Liver (tissue), 9 donors: ENCODE data around the gene VPS26C. TPM values are rescaled to one million over a fixed set of nuclear protein-coding genes. Genes with fewer than 3 reads are reported as not detected.

Source experiments
- DNase-seq: peaks from one replicate; pipeline ENCODE4 v3.0.0-alpha.2; 2017; ENCODE audit warnings: low spot score
- H3K27ac ChIP-seq, 2 donors: one replicate each; pipeline ENCODE4 v1.7.0; 2013; ENCODE audit warnings: inconsistent platforms in 2 of 2, low read length in 2 of 2, control low read depth in 1 of 2, low read depth in 1 of 2, mild to moderate bottlenecking in 1 of 2
- H3K27me3 ChIP-seq, 4 donors: one replicate each; pipeline versions ENCODE4 v1.6.1 to v1.7.0; 2013; ENCODE audit warnings: low read length in 3 of 4, inconsistent platforms in 1 of 4, mild to moderate bottlenecking in 1 of 4, moderate library complexity in 1 of 4; ENCODE audit not compliant: control insufficient read depth in 4 of 4, insufficient read depth in 4 of 4
- H3K36me3 ChIP-seq, 4 donors: one replicate each; pipeline versions ENCODE4 v1.6.1 to v1.7.0; 2013; ENCODE audit warnings: low read length in 3 of 4, mild to moderate bottlenecking in 3 of 4, low read depth in 1 of 4, moderate library complexity in 1 of 4; ENCODE audit not compliant: control insufficient read depth in 4 of 4, insufficient read depth in 3 of 4
- H3K4me1 ChIP-seq, 4 donors: one replicate each; pipeline versions ENCODE4 v1.6.1 to v1.7.0; 2013; ENCODE audit warnings: low read length in 3 of 4, mild to moderate bottlenecking in 3 of 4, moderate library complexity in 1 of 4; ENCODE audit not compliant: control insufficient read depth in 4 of 4, insufficient read depth in 4 of 4
- H3K4me3 ChIP-seq, 3 donors: one replicate each; pipeline versions ENCODE4 v1.6.1 to v1.7.0; 2013; ENCODE audit warnings: low read length in 3 of 3, control low read depth in 1 of 3, low read depth in 1 of 3, mild to moderate bottlenecking in 1 of 3
- H3K9ac ChIP-seq, 2 donors: one replicate each; pipeline ENCODE4 v1.7.0; 2013; ENCODE audit warnings: low read length in 2 of 2, mild to moderate bottlenecking in 2 of 2, moderate library complexity in 2 of 2, control low read depth in 1 of 2, low read depth in 1 of 2
- H3K9me3 ChIP-seq, 4 donors: one replicate each; pipeline versions ENCODE4 v1.6.1 to v1.7.0; 2013; ENCODE audit warnings: low read length in 3 of 4; ENCODE audit not compliant: control insufficient read depth in 4 of 4
- ATF3 ChIP-seq: IDR thresholded peaks from 2 replicates; pipeline ENCODE4 v1.6.1; 2016; ENCODE audit warnings: antibody characterized with exemption
- CTCF ChIP-seq: fragments of 150-350 bp; IDR thresholded peaks from 2 replicates; pipeline ENCODE4 v1.5.1; 2017; ENCODE audit warnings: improper control_type of control experiment, low read depth, low read length; ENCODE audit not compliant: missing input control
- EGR1 ChIP-seq, 2 donors: IDR thresholded peaks; 2 replicates each; pipeline ENCODE4 v1.6.1; 2016 to 2018; ENCODE audit warnings: antibody characterized with exemption in 2 of 2, low read depth in 2 of 2
- FOXA1 ChIP-seq: IDR thresholded peaks from 2 replicates; pipeline ENCODE4 v1.6.1; 2016; ENCODE audit warnings: antibody characterized with exemption
- FOXA2 ChIP-seq: IDR thresholded peaks from 2 replicates; pipeline ENCODE4 v1.6.1; 2016; ENCODE audit warnings: antibody characterized with exemption
- GABPA ChIP-seq, 2 donors: IDR thresholded peaks in 1 of 2; conservative IDR thresholded peaks in 1 of 2; 2 replicates each; pipeline ENCODE4 v1.6.1; 2016; ENCODE audit warnings: antibody characterized with exemption in 2 of 2, mild to moderate bottlenecking in 1 of 2, moderate library complexity in 1 of 2
- HNF4A ChIP-seq, 2 donors: conservative IDR thresholded peaks; 2 replicates each; pipeline ENCODE4 v1.6.1; 2016; ENCODE audit warnings: antibody characterized with exemption in 2 of 2, mild to moderate bottlenecking in 2 of 2
- HNF4G ChIP-seq: IDR thresholded peaks from 2 replicates; pipeline ENCODE4 v1.6.1; 2016; ENCODE audit warnings: antibody characterized with exemption
- JUND ChIP-seq, 2 donors: IDR thresholded peaks; 2 replicates each; pipeline ENCODE4 v1.6.1; 2016; ENCODE audit warnings: antibody characterized with exemption in 2 of 2
- MAX ChIP-seq: IDR thresholded peaks from 2 replicates; pipeline ENCODE4 v1.6.1; 2016; ENCODE audit warnings: antibody characterized with exemption
- NR2F2 ChIP-seq: IDR thresholded peaks from 2 replicates; pipeline ENCODE4 v1.6.1; 2016; ENCODE audit warnings: antibody characterized with exemption
- RAD21 ChIP-seq, 2 donors: IDR thresholded peaks; 2 replicates each; pipeline ENCODE4 v1.6.1; 2016; ENCODE audit warnings: antibody characterized with exemption in 2 of 2, mild to moderate bottlenecking in 2 of 2
- REST ChIP-seq: IDR thresholded peaks from 2 replicates; pipeline ENCODE4 v1.6.1; 2016; ENCODE audit warnings: antibody characterized with exemption, mild to moderate bottlenecking
- RXRA ChIP-seq, 2 donors: IDR thresholded peaks; 2 replicates each; pipeline ENCODE4 v1.6.1; 2017 to 2018; ENCODE audit warnings: antibody characterized with exemption in 2 of 2, mild to moderate bottlenecking in 1 of 2
- SP1 ChIP-seq: IDR thresholded peaks from 2 replicates; pipeline ENCODE4 v1.6.1; 2018; ENCODE audit warnings: antibody characterized with exemption, mild to moderate bottlenecking
- TAF1 ChIP-seq: conservative IDR thresholded peaks from 2 replicates; pipeline ENCODE4 v1.6.1; 2016; ENCODE audit warnings: antibody characterized with exemption, mild to moderate bottlenecking
- YY1 ChIP-seq: IDR thresholded peaks from 2 replicates; pipeline ENCODE4 v1.6.1; 2016; ENCODE audit warnings: antibody characterized with exemption, mild to moderate bottlenecking
- ZBTB33 ChIP-seq: IDR thresholded peaks from 2 replicates; pipeline ENCODE4 v1.6.1; 2016; ENCODE audit warnings: antibody characterized with exemption
- WGBS: extraction: QIAGEN DNeasy Blood & Tissue Kit; methylation state at CpG from one replicate; pipeline ENCODE4 v1.1.7; 2013; 5-methylcytosine and 5-hydroxymethylcytosine counted together
- polyA plus RNA-seq, 2 donors: library from polyadenylated mRNA; stranded (reverse) in 1 of 2; unstranded in 1 of 2; fragments of 200-250 nt in 1 of 2; fragments of >200 nt in 1 of 2; fragmentation: Nextera tagmentation in 1 of 2; extraction: Ambion mirVana in 1 of 2; gene quantifications; one replicate each; pipeline versions ENCODE4 v1.2.1 to v1.2.3, GENCODE V29; 2013 to 2015
- total RNA-seq, 2 donors: library from RNA; depleted of rRNA; stranded (reverse); fragments of >200 nt; gene quantifications; one replicate each; pipeline ENCODE4 v1.2.3, GENCODE V29; 2014
- donor health status: healthy.
- donor health status: healthy.
- donor health status: healthy.
- donor health status: healthy.
- donor health status: healthy.

VPS26C gene
- total and polyA plus RNA-seq, 4 donors = 16.3 to 37.7 (median 22.8) TPM

- Histone ChIP-seq H3K27ac (peak overlapping the region; percentile 60 to 73), H3K4me3 (peak overlapping the region; percentile 64 to 83 (median 79)), H3K27me3 (no peaks in the 10 kb centered on the region), H3K4me1 (peaks cover 0 to 16% (median 3%) of the 10 kb centered on the region in 4 donors), H3K9ac (peak overlapping the region; percentile 50 to 53), H3K36me3 (peaks cover 3 to 23% (median 14%) of the 10 kb centered on the region in 4 donors), H3K9me3 (no peaks in the 10 kb centered on the region)
- peak; percentile 92 for DNase-seq
- TF ChIP-seq MAX = peak; percentile 97
- TF ChIP-seq ATF3 = no peak
- no peak for TF ChIP-seq REST
- peak; percentile 58 for TF ChIP-seq SP1
- no peak for TF ChIP-seq TAF1
- TF ChIP-seq ZBTB33 = peak; percentile 12
- no peak for TF ChIP-seq NR2F2
- no peak for TF ChIP-seq HNF4A (conservative IDR thresholded peaks at IDR 0.05)
- TF ChIP-seq RAD21 (IDR thresholded peaks at IDR 0.05) = peak; percentile 59 to 81
- TF ChIP-seq EGR1 (IDR thresholded peaks at IDR 0.05; ENCODE audit: low read depth in 2 of 2) = peak; percentile 80 to 86
- TF ChIP-seq FOXA2 = no peak
- no peak for TF ChIP-seq HNF4G
- TF ChIP-seq RXRA (IDR thresholded peaks at IDR 0.05) = peak in 1 of 2 donors; percentile 63
- TF ChIP-seq CTCF = no peak
- no peak for TF ChIP-seq JUND (IDR thresholded peaks at IDR 0.05)
- peak; percentile 69 to 75 for TF ChIP-seq GABPA (IDR thresholded peaks at IDR 0.05 in 1 of 2, conservative IDR thresholded peaks at IDR 0.05 in 1 of 2)
- TF ChIP-seq FOXA1 = no peak
- no peak for TF ChIP-seq YY1
- 8% methylated on average over 46 of the region's 46 CpGs for WGBS
Measured at GRCh38 chr21:37220981-37221664, 46.0 kb downstream of the VPS26C start.
